ENCODE measurements around the gene LIPE. TPM values are rescaled to one million over a fixed set of nuclear protein-coding genes. Genes with fewer than 3 reads are reported as not detected.

LIPE gene
- total and polyA plus RNA-seq, 2 experiments from 2014 or later, result 0.22 to 0.61 TPM

DNA sequence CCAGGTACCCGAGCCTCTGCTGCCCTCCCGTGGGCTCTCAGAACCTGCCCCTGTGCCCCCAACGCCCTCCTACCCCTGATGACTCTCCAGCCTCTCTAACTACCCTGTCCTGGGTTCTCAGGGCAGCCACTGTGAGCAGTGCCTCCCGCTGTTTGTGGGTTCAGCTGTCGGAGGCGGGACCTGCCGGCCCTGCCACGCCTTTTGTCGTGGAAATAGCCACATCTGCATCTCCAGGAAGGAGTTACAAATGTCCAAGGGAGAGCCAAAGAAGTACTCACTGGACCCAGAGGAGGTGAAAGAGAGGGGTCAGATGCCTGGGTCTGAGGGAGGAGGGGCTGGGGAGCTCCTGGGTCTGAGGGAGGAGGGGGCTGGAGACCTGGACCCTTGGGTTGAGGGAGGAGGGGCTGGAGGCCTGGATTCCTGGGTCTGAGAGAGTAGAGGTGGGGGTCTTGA lies 57.1 kb downstream of the LIPE start:
- Histone ChIP-seq H3K79me2 (ENCODE audit: insufficient read depth) (no peaks in the 10 kb centered on the region), H3K4me2 (ENCODE audit: unreplicated experiment) (no peak overlapping the region), H3K4me3 (no peak overlapping the region), H3K4me1 (ENCODE audit: insufficient read depth) (no peaks in the 10 kb centered on the region), H3K9me3 (ENCODE audit: low read depth) (no peaks in the 10 kb centered on the region), H4K20me1 (ENCODE audit: insufficient read depth) (no peaks in the 10 kb centered on the region), H3K9ac (no peak overlapping the region), H2AFZ (no peak overlapping the region), H3K9me2 (ENCODE audit: insufficient read depth) (no peaks in the 10 kb centered on the region), H3K27me3 (replicated peaks; ENCODE audit: insufficient read depth) (no peaks in the 10 kb centered on the region), H3F3A (ENCODE audit: insufficient read depth) (no peaks in the 10 kb centered on the region), H3K36me3 (ENCODE audit: low read depth) (no peaks in the 10 kb centered on the region), H3K27ac (no peak overlapping the region)
- in situ Hi-C loops (cut with MboI), result no loop called here
- 85 to 86% methylated on average over 9 of the region's 9 CpGs for WGBS, 2 experiments (ENCODE audit: low coverage in 1 of 2, low lambda C conversion rate in 2 of 2, missing lambda C conversion rate in 2 of 2)
- DNase-seq, result no peak
- TF ChIP-seq EZH2 (IDR thresholded peaks at IDR 0.05; ENCODE audit: insufficient read depth, poor library complexity, severe bottlenecking) (no peak), EZH2phosphoT487 (IDR thresholded peaks at IDR 0.05; ENCODE audit: insufficient read depth, low read depth) (no peak)

DNA sequence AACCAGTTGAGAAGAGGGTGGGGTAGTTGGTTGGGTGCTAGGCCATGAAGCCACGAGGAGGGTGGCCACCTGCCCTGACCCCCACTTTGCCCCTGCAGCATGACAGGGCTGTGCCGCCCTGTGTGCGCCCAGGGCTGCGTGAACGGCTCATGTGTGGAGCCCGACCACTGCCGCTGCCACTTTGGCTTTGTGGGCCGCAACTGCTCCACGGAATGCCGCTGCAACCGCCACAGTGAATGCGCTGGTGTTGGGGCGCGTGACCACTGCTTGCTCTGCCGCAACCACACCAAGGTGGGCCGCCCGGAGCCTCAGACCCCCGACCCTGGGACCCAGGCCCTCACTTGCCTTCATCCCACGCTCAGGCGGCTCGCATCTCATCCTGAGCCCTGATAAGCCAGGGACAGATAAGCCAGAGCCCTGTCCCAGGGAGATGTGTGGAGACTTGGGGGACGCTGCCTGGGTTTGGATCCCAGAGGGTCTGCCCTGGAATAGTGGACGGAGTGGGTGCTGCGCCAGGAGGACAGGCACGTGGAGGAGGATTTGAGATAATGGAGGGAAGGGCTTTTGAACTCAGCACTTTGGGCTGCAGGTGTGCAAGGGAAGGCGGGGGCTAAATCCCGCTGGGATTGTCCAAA lies 57.6 kb downstream of the LIPE start:
- no peaks in the 10 kb centered on the region for H3K4me1 ChIP-seq (ENCODE audit: insufficient read depth)
- H3F3A ChIP-seq (ENCODE audit: insufficient read depth), result no peaks in the 10 kb centered on the region
- no peak overlapping the region for H3K4me2 ChIP-seq (ENCODE audit: unreplicated experiment)
- H4K20me1 ChIP-seq (ENCODE audit: insufficient read depth), result no peaks in the 10 kb centered on the region
- no peaks in the 10 kb centered on the region for H3K36me3 ChIP-seq (ENCODE audit: low read depth)
- H3K4me3 ChIP-seq, result no peak overlapping the region
- H2AFZ ChIP-seq, result no peak overlapping the region
- DNase-seq, result no peak
- no peaks in the 10 kb centered on the region for H3K9me2 ChIP-seq (ENCODE audit: insufficient read depth)
- no peaks in the 10 kb centered on the region for H3K79me2 ChIP-seq (ENCODE audit: insufficient read depth)
- TF ChIP-seq EZH2phosphoT487 (IDR thresholded peaks at IDR 0.05; ENCODE audit: insufficient read depth, low read depth) (no peak), EZH2 (IDR thresholded peaks at IDR 0.05; ENCODE audit: insufficient read depth, poor library complexity, severe bottlenecking) (no peak)
- H3K27ac ChIP-seq, result no peak overlapping the region
- no peaks in the 10 kb centered on the region for H3K9me3 ChIP-seq (ENCODE audit: low read depth)
- no peaks in the 10 kb centered on the region for H3K27me3 ChIP-seq (replicated peaks; ENCODE audit: insufficient read depth)
- in situ Hi-C loops (cut with MboI), result no loop called here
- no peak overlapping the region for H3K9ac ChIP-seq
- 89 to 92% methylated on average over 27 of the region's 27 CpGs for WGBS, 2 experiments (ENCODE audit: low coverage in 1 of 2, low lambda C conversion rate in 2 of 2, missing lambda C conversion rate in 2 of 2)

DNA sequence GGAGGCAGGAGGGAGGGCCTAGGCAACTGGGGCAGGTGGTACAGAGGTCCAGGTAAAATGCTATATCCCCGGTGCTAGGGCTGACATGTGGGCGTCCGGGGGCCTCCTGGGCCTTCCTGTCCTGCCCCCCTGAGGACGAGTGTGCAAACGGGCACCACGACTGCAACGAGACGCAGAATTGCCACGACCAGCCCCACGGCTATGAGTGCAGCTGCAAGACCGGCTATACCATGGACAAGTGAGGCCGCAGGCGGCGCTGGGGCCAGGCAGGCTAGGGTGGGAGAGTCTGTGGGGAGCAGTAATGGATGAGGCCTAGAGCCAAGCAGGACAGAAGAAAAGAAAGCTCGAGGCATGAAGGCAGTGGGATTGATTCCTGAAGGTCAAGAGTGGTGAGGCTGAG lies 58.4 kb downstream of the LIPE start:
- Histone ChIP-seq H3K4me3 (no peak overlapping the region), H3K4me1 (ENCODE audit: insufficient read depth) (no peaks in the 10 kb centered on the region), H3K9ac (no peak overlapping the region), H3K4me2 (ENCODE audit: unreplicated experiment) (no peak overlapping the region), H2AFZ (no peak overlapping the region), H3K36me3 (ENCODE audit: low read depth) (no peaks in the 10 kb centered on the region), H3K27me3 (replicated peaks; ENCODE audit: insufficient read depth) (no peaks in the 10 kb centered on the region), H3K9me3 (ENCODE audit: low read depth) (no peaks in the 10 kb centered on the region), H3K27ac (no peak overlapping the region), H3K9me2 (ENCODE audit: insufficient read depth) (no peaks in the 10 kb centered on the region), H3F3A (ENCODE audit: insufficient read depth) (no peaks in the 10 kb centered on the region), H4K20me1 (ENCODE audit: insufficient read depth) (no peaks in the 10 kb centered on the region), H3K79me2 (ENCODE audit: insufficient read depth) (no peaks in the 10 kb centered on the region)
- 87 to 94% methylated on average over 15 of the region's 15 CpGs for WGBS, 2 experiments (ENCODE audit: low coverage in 1 of 2, low lambda C conversion rate in 2 of 2, missing lambda C conversion rate in 2 of 2)
- TF ChIP-seq EZH2 (IDR thresholded peaks at IDR 0.05; ENCODE audit: insufficient read depth, poor library complexity, severe bottlenecking) (no peak), EZH2phosphoT487 (IDR thresholded peaks at IDR 0.05; ENCODE audit: insufficient read depth, low read depth) (no peak)
- no peak for DNase-seq
- in situ Hi-C loops (cut with MboI), result no loop called here

DNA sequence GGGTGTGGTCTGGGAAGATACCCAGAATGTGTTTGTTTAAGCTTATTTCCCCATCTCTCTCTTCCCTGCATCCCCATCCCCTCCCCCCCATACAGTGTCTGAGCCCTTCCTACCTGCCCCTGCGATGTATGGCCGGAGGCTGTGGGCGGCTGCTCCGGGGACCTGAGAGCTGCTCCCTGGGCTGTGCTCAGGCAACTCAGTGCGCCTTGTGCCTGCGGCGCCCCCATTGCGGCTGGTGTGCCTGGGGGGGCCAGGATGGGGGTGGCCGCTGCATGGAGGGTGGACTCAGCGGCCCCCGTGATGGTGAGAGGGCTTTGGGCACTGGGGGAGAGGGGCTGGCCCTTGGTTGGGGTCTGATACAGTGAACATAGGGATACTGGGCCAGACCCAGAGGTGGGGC lies 58.8 kb downstream of the LIPE start:
- Histone ChIP-seq H3K27ac (no peak overlapping the region), H2AFZ (no peak overlapping the region), H3K9ac (no peak overlapping the region), H3K36me3 (ENCODE audit: low read depth) (no peaks in the 10 kb centered on the region), H3K4me2 (ENCODE audit: unreplicated experiment) (no peak overlapping the region), H3K9me3 (ENCODE audit: low read depth) (no peaks in the 10 kb centered on the region), H4K20me1 (ENCODE audit: insufficient read depth) (no peaks in the 10 kb centered on the region), H3K27me3 (replicated peaks; ENCODE audit: insufficient read depth) (no peaks in the 10 kb centered on the region), H3K9me2 (ENCODE audit: insufficient read depth) (no peaks in the 10 kb centered on the region), H3K79me2 (ENCODE audit: insufficient read depth) (no peaks in the 10 kb centered on the region), H3K4me3 (no peak overlapping the region), H3F3A (ENCODE audit: insufficient read depth) (no peaks in the 10 kb centered on the region), H3K4me1 (ENCODE audit: insufficient read depth) (no peaks in the 10 kb centered on the region)
- no peak for DNase-seq
- 96 to 97% methylated on average over 11 of the region's 11 CpGs for WGBS, 2 experiments (ENCODE audit: low coverage in 1 of 2, low lambda C conversion rate in 2 of 2, missing lambda C conversion rate in 2 of 2)
- no peak for TF ChIP-seq EZH2 (IDR thresholded peaks at IDR 0.05; ENCODE audit: insufficient read depth, poor library complexity, severe bottlenecking)
- TF ChIP-seq EZH2phosphoT487 (IDR thresholded peaks at IDR 0.05; ENCODE audit: insufficient read depth, low read depth), result no peak
- in situ Hi-C loops (cut with MboI), result no loop called here
